Kidney (tissue), 14 donors: ENCODE data around the gene F7. TPM values are rescaled to one million over a fixed set of nuclear protein-coding genes. Genes with fewer than 3 reads are reported as not detected.
A peak's percentile ranks its signal among the peaks of the same experiment; 100 is the strongest.

Source experiments
- DNase-seq, 5 donors: peaks; one replicate each; pipeline ENCODE4 v3.0.0-alpha.2; 2013 to 2020
- FAIRE-seq: peaks from 2 replicates; lab custom pipeline; 2012; peaks lifted over from hg19 to GRCh38; lab: Jason Lieb, UNC
- H3K27ac ChIP-seq, 2 donors: one replicate each; pipeline ENCODE4 v1.7.0; 2013; ENCODE audit warnings: low read depth in 2 of 2, low read length in 2 of 2, inconsistent platforms in 1 of 2
- H3K27me3 ChIP-seq: one replicate; pipeline ENCODE4 v1.7.1; 2013; ENCODE audit warnings: low read length, inconsistent platforms; ENCODE audit not compliant: control insufficient read depth, insufficient read depth
- H3K36me3 ChIP-seq, 3 donors: one replicate each; pipeline versions ENCODE4 v1.7.0 to v1.7.1; 2013; ENCODE audit warnings: low read length in 3 of 3, control low read depth in 1 of 3, inconsistent platforms in 1 of 3; ENCODE audit not compliant: insufficient read depth in 3 of 3, control insufficient read depth in 2 of 3
- H3K4me1 ChIP-seq, 3 donors: one replicate each; pipeline versions ENCODE4 v1.7.0 to v1.7.1; 2013; ENCODE audit warnings: low read length in 3 of 3, inconsistent platforms in 1 of 3, low read depth in 1 of 3; ENCODE audit not compliant: control insufficient read depth in 2 of 3, insufficient read depth in 2 of 3
- H3K4me3 ChIP-seq, 3 donors: one replicate each; pipeline versions ENCODE4 v1.7.0 to v1.8.1; 2013; ENCODE audit warnings: low read length in 3 of 3, control low read depth in 1 of 3, inconsistent platforms in 1 of 3
- H3K9ac ChIP-seq, 3 donors: one replicate each; pipeline versions ENCODE4 v1.7.0 to v1.7.1; 2013; ENCODE audit warnings: low read length in 3 of 3, control low read depth in 1 of 3, inconsistent platforms in 1 of 3
- H3K9me3 ChIP-seq, 3 donors: one replicate each; pipeline versions ENCODE4 v1.7.0 to v1.7.1; 2013; ENCODE audit warnings: low read length in 3 of 3, control low read depth in 1 of 3, inconsistent platforms in 1 of 3; ENCODE audit not compliant: control insufficient read depth in 2 of 3, insufficient read depth in 1 of 3
- intact Hi-C: fragments of 100-400 bp; cut with DNase I; formaldehyde crosslinking; loops from one replicate; pipeline ENCODE4 v1.11.1; 2022
- polyA plus RNA-seq: library from polyadenylated mRNA; stranded (reverse); fragments of 350-450 nt; fragmentation: Illumina TruSeq; extraction: RNeasy Lipid Tissue Mini Kit (QIAGEN cat#74804); gene quantifications from one replicate; pipeline ENCODE4 v1.2.3, GENCODE V29; 2014; ENCODE audit warnings: low read depth, low replicate concordance; ENCODE audit not compliant: insufficient read depth
- total RNA-seq: library from RNA; stranded (reverse); fragmentation: NEBNext Ultra II Directional; extraction: Animal tissue kit (Norgen Biotek cat#: 25700); gene quantifications from one replicate; pipeline ENCODE4 v1.2.1, GENCODE V29; 2021
- TF ChIP-seq, protein P1 (sequence below): IDR thresholded peaks from 3 replicates; pipeline ENCODE4 v1.5.1; 2012; ENCODE audit warnings: mild to moderate bottlenecking, moderate library complexity, borderline replicate concordance; ENCODE audit not compliant: insufficient read depth; ENCODE audit errors: extremely low read depth
- donor health status: control.
- donor health status: control.
- donor health status: control.
- donor health status: control.
- donor health status: control.
- donor health status: DM: yes; HTN: yes; CAD: no.
- donor health status: Normal renal cell carcinoma (clear cell type).

Gene F7
- total and polyA plus RNA-seq, 2 donors from 2014 or later: 0.16 to 0.52 TPM

DNA sequence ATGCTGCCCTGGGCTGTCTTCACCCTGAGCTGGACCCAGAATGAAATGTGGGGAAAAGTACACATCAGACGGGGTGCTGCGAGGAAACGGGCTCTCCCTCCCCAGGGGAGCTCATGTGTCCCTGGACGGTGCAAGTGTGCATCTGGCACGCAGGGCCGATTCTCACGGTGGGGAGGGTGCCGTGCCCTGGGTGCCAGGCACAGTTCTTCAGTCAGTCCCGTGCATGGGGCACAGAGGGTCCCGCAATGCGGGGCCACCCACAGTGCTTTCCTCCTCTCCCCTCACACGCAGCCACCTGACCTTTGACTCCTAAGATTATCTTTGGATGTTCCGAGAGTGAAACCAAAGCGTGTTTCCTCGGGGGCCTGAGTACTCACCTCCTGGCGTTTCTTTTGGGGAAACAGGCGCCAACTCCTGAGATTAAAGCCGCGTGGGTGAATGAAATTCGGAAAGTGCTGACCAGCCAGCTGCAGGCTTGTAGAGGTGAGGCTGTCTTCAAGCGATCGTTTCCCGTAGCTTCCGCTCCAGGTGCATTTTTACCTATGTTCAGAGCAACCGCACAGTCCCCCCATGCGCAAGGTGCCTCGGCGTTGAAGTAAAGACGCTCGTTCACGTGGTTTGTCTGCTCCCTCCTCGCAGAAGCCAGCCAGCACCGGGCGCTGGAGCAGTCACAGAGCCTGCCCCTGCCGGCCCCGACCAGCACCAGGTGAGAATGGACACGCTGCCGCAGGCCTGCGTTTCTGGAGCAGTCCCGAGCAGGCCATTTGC is 17.5 kb upstream of the F7 start:
- TF ChIP-seq, protein P1, sequence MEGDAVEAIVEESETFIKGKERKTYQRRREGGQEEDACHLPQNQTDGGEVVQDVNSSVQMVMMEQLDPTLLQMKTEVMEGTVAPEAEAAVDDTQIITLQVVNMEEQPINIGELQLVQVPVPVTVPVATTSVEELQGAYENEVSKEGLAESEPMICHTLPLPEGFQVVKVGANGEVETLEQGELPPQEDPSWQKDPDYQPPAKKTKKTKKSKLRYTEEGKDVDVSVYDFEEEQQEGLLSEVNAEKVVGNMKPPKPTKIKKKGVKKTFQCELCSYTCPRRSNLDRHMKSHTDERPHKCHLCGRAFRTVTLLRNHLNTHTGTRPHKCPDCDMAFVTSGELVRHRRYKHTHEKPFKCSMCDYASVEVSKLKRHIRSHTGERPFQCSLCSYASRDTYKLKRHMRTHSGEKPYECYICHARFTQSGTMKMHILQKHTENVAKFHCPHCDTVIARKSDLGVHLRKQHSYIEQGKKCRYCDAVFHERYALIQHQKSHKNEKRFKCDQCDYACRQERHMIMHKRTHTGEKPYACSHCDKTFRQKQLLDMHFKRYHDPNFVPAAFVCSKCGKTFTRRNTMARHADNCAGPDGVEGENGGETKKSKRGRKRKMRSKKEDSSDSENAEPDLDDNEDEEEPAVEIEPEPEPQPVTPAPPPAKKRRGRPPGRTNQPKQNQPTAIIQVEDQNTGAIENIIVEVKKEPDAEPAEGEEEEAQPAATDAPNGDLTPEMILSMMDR: no peak
- Histone ChIP-seq H3K27ac (no peak overlapping the region), H3K4me1 (no peaks in the 10 kb centered on the region), H3K4me3 (no peak overlapping the region), H3K9me3 (no peaks in the 10 kb centered on the region), H3K36me3 (peaks cover 0 to 28% (median 16%) of the 10 kb centered on the region in 3 donors), H3K9ac (no peak overlapping the region), H3K27me3 (no peaks in the 10 kb centered on the region)
- FAIRE-seq (no peak), DNase-seq (peak in 1 of 5 donors; percentile 57)
- intact Hi-C loops: no loop called here

DNA sequence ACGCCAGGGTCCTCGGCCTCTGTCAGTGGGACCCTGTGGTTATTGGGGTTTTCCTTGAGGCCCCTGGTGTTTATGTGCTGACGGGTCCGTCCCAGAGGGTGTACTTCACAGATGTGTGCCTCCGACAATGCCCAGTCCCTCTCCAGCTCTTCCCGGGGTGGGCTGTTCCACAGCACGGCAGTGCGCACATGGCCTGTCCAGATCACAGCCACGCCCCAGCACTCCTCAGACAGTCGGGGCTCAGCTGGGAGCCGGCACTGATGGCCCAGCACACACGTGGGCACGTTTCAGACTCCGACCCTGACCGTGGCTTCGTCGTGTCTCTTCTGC is 16.9 kb upstream of the F7 start:
- Histone ChIP-seq H3K9me3 (no peaks in the 10 kb centered on the region), H3K36me3 (peaks cover 0 to 28% (median 16%) of the 10 kb centered on the region in 3 donors), H3K27me3 (no peaks in the 10 kb centered on the region), H3K27ac (no peak overlapping the region), H3K9ac (no peak overlapping the region), H3K4me3 (no peak overlapping the region), H3K4me1 (no peaks in the 10 kb centered on the region)
- FAIRE-seq (no peak), DNase-seq (peak in 1 of 5 donors; percentile 57)
- TF ChIP-seq, protein P1: no peak
- intact Hi-C loops: no loop called here

GRCh38 chr13:113089693-113090414 is 15.7 kb upstream of the F7 start:
- H3K9ac ChIP-seq: no peak overlapping the region
- FAIRE-seq (no peak), DNase-seq (peak in 4 of 5 donors; percentile 38 to 73 (median 66))
- H3K4me3 ChIP-seq: no peak overlapping the region
- H3K4me1 ChIP-seq: no peaks in the 10 kb centered on the region
- H3K27me3 ChIP-seq: no peaks in the 10 kb centered on the region
- intact Hi-C loops: no loop called here
- H3K27ac ChIP-seq: no peak overlapping the region
- TF ChIP-seq, protein P1: no peak
- H3K36me3 ChIP-seq: peaks cover 0 to 32% (median 16%) of the 10 kb centered on the region in 3 donors
- H3K9me3 ChIP-seq: no peaks in the 10 kb centered on the region
